MM.1S (cell line): ENCODE results near the gene SYTL3.

Source experiments
- CTCF ChIP-seq: fragments of 300-600 bp; sonication (generic); IDR thresholded peaks from 2 replicates; pipeline ENCODE4 v1.5.1; 2016; ENCODE audit warnings: antibody characterized with exemption, low read length, mixed read lengths
- EZH2phosphoT487 ChIP-seq: fragments of 300-600 bp; sonication (generic); IDR thresholded peaks from 2 replicates; pipeline ENCODE4 v1.6.1; 2018; ENCODE audit warnings: antibody characterized with exemption, low read length

GRCh38 chr6:158648682-158649131, 1.1 kb upstream of the SYTL3 start:
- TF ChIP-seq CTCF, result no peak
- no peak for TF ChIP-seq EZH2phosphoT487
